ENCODE results near the gene SLC45A1. TPM values are rescaled to one million over a fixed set of nuclear protein-coding genes. Genes with fewer than 3 reads are reported as not detected.
A peak's percentile ranks its signal among the peaks of the same experiment; 100 is the strongest.

Gene SLC45A1
- 1 to 10 TPM in 8 of 9 donors, under 1 TPM in 1; 0.44 to 7.0 (median 2.5) TPM for total RNA-seq
- 1 to 10 TPM; 1.2 to 6.7 (median 5.1) TPM for polyA plus RNA-seq
- long read RNA-seq, donor 1, result 0 reads
- long read RNA-seq, donor 2, result 0 reads
- long read RNA-seq, donor 3, result 0 reads
- long read RNA-seq, donor 4, partial matches to known transcripts, result 2 of 2 reads
- long read RNA-seq, donor 4, other reads (novel, unspliced or antisense), result 0 of 2 reads
- long read RNA-seq, donor 5, partial matches to known transcripts, result 0 of 3 reads
- long read RNA-seq, donor 5, other reads (novel, unspliced or antisense), result 0 of 3 reads
- long read RNA-seq, donor 6, partial matches to known transcripts, result 1 of 1 reads
- long read RNA-seq, donor 6, other reads (novel, unspliced or antisense), result 0 of 1 reads
- long read RNA-seq, donor 7, result 0 reads
- long read RNA-seq, donor 8, partial matches to known transcripts, result 16 of 16 reads
- long read RNA-seq, donor 8, other reads (novel, unspliced or antisense), result 0 of 16 reads
- long read RNA-seq, donor 9, result 0 reads
- long read RNA-seq, donor 10, result 0 reads

- Histone ChIP-seq H3K9me3 (replicated peaks in 1 of 3) (no peaks in the 10 kb centered on the region), H3K27me3 (no peaks in the 10 kb centered on the region), H3K27ac (peak within 1 kb of the TSS in 1 of 5 donors; percentile 47), H3K36me3 (replicated peaks in 1 of 2) (no peaks in the 10 kb centered on the region), H3K4me3 (peak within 1 kb of the TSS in 2 of 4 donors; percentile 43 to 62), H3K4me1 (replicated peaks in 1 of 2) (peaks cover 3 to 15% of the 10 kb centered on the region in 2 donors)
- intact Hi-C loops (cut with DNase I), result loop anchor here (5.0 to 10.0 kb wide), 2 partner anchors 291 to 293 kb away; partner anchors contain the start of gene ERRFI1 (in 2 of the 2)
- TF ChIP-seq POLR2A (IDR thresholded peaks at IDR 0.05), result peak in 1 of 2 donors; percentile 39
- TF ChIP-seq CTCF (IDR thresholded peaks at IDR 0.05), result peak in 1 of 6 experiments; percentile 13
- DNase-seq, result peak; percentile 59 to 88 (median 79)
- WGBS, 4 donors, result 11 to 42% (median 21%) methylated on average over 23 to 75 of the region's 75 CpGs
These were observed at the start of gene SLC45A1 for GRCh38 chr1:8317647-8318381. TSS of gene SLC45A1 (plus strand) at chr1:8318114. CDS start at chr1:8324330, 6,216 bp downstream.

- 66 to 85% (median 74%) methylated on average over 4 of the region's 4 CpGs for WGBS, 4 donors
- TF ChIP-seq CTCF (IDR thresholded peaks at IDR 0.05), result no peak
- no peak for TF ChIP-seq POLR2A (IDR thresholded peaks at IDR 0.05)
- Histone ChIP-seq H3K27ac (no peak overlapping the region), H3K4me1 (replicated peaks in 1 of 2) (no peaks in the 10 kb centered on the region), H3K4me3 (no peak overlapping the region), H3K9me3 (replicated peaks in 1 of 3) (no peaks in the 10 kb centered on the region), H3K36me3 (replicated peaks in 1 of 2) (no peaks in the 10 kb centered on the region), H3K27me3 (no peaks in the 10 kb centered on the region)
- intact Hi-C loops (cut with DNase I), result no loop called here
- no peak for DNase-seq
These were observed 44.9 kb upstream of the SLC45A1 start for GRCh38 chr1:8273036-8273435.

- H3K9me3 ChIP-seq (replicated peaks in 1 of 3), result no peaks in the 10 kb centered on the region
- no peak for TF ChIP-seq POLR2A (IDR thresholded peaks at IDR 0.05)
- TF ChIP-seq CTCF (IDR thresholded peaks at IDR 0.05), result no peak
These were observed 43.6 kb upstream of the SLC45A1 start for GRCh38 chr1:8274352-8274751.

More at GRCh38 chr1:8274352-8274751, 43.6 kb upstream of the SLC45A1 start:
- Histone ChIP-seq H3K4me3 (no peak overlapping the region), H3K27me3 (no peaks in the 10 kb centered on the region), H3K4me1 (replicated peaks in 1 of 2) (no peaks in the 10 kb centered on the region), H3K27ac (no peak overlapping the region), H3K36me3 (replicated peaks in 1 of 2) (no peaks in the 10 kb centered on the region)
- intact Hi-C loops (cut with DNase I), result no loop called here
- 61 to 71% (median 66%) methylated on average over 8 of the region's 8 CpGs for WGBS, 4 donors
- DNase-seq, result no peak
